GM13976 (cell line): ENCODE measurements around the gene VPS26C.

Experiments
- DNase-seq: peaks from one replicate; pipeline ENCODE4 v3.0.0; 2012; ENCODE audit warnings: low spot score
- CTCF ChIP-seq: IDR thresholded peaks from 2 replicates; pipeline ENCODE4 v1.5.1; 2012; ENCODE audit warnings: borderline replicate concordance, mild to moderate bottlenecking; ENCODE audit not compliant: insufficient read depth; ENCODE audit errors: extremely low read depth, missing control alignments, control extremely low read depth
- in situ Hi-C: fragments of 300-500 bp; cut with MboI; formaldehyde crosslinking; loops from one replicate; pipeline ENCODE4 v1.12.0; 2022; ENCODE audit warnings: low sequenced_read_pairs, mixed read lengths, inconsistent platforms; ENCODE audit not compliant: unreplicated experiment

Gene VPS26C

DNA sequence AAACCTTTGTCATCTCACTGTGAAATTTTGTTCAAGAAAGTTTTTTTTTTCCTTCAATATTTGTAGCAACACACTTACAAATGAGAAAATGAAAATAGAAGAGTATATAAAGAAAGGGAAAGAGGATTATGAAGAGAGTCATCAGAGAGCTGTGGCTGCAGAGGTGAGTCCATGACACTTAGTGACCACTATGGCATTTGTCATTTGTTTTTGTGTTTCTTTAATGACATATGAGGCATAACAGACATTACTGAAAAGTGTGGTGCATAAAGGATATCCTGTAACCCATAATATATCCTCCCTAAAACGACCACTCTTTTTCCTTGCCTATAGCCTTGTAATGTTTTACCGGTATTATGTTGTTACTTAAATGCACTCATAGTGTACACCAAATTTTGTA lies 80.2 kb downstream of the VPS26C start:
- in situ Hi-C loops = no loop called here
- TF ChIP-seq CTCF = no peak

GRCh38 chr21:37184784-37185593 lies 82.1 kb downstream of the VPS26C start:
- in situ Hi-C loops = no loop called here
- DNase-seq = no peak
- no peak for TF ChIP-seq CTCF

More for the DNA sequence above, 80.2 kb downstream of the VPS26C start:
- no peak for DNase-seq

DNA sequence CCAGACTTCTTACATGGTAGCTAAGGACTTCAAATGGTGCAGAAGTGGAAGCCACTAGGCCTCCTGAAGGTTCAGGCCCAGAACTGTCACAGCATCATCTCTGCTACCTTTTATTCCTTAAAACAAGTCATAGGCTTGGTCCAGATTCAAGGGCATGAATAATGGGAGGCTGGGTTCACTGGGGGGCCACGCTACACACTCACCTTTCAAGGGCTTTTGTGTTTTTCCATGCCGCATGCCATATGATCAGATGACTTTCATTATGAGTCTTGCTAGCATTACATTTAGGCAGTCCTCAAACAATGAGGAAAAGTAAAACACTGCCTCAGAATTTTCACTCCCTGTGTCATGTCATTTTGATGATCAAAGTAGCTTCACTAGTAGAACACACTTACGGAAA lies 83.4 kb downstream of the VPS26C start:
- no peak for DNase-seq
- in situ Hi-C loops = no loop called here
- TF ChIP-seq CTCF = no peak

- DNase-seq = no peak
- in situ Hi-C loops = no loop called here
- no peak for TF ChIP-seq CTCF
These were observed 84.9 kb downstream of the VPS26C start for GRCh38 chr21:37182222-37182621.

DNA sequence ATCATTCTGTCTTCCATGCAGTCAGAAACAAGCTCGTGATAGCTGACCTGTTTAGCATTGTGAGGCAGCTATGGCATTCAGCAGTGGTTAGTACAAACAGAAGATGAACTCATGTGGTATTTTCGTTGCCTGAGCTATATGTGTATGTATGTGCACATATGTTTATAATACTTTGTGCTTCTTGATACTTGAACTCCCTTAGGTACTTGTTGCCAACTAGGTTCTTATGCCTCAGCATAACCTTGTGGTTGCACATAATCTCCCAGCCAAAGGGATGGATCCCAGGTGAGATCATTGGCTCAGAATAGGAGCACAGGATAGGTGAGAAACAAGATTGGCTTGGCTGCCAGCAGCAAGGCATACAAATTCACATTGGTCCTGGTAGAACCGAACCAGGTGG lies 86.1 kb downstream of the VPS26C start:
- no peak for DNase-seq
- in situ Hi-C loops = no loop called here
- no peak for TF ChIP-seq CTCF

- in situ Hi-C loops = no loop called here
- TF ChIP-seq CTCF = no peak
- DNase-seq = no peak
These were observed 90.4 kb downstream of the VPS26C start for GRCh38 chr21:37176716-37177115.
